ENCODE measurements around the gene TMEM116.

TMEM116 gene

DNA sequence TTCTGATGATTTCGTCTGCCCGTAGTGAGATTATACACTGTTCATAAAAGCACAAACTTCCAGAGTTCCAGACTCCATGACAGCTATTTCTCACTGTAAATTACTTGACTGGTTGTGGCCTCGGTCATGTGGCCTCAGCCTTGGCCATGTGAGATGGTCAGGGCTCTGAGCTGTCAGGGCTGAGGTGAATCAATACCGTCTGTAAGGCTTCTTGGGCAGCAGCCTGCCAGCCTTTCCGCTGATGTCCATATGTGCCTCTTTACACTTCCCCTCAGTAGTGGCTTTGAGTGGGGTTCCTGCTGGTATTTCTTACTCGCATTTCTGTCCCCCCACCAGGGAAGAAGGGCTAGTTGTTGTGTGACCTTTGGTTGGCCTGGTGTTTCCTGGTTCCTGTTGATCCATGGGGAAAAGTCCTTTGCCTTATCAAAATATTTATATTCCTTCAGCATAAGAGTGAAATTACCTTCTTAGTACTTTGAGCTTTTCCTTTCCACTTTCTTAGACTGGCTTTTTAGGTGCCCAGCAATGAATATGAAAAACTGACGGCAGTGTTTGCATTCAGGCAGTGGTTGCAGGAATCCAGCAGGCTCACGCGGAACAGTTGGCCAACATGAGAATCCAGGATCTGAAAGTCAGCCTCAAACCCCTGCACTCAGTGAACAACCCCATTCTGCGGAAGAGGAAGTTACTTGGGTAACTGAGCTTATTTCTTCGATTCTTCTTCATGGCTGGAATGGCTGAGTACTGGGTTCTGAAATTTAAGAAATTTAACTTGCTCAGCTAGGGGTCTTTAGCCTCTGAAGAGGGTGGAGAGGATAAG lies 124.8 kb downstream of the TMEM116 start:
- no peak overlapping the region for H3K4me3 ChIP-seq (ENCODE audit: low read length)
- no peak for DNase-seq (ENCODE audit: low read depth)
- TF ChIP-seq, protein P1, sequence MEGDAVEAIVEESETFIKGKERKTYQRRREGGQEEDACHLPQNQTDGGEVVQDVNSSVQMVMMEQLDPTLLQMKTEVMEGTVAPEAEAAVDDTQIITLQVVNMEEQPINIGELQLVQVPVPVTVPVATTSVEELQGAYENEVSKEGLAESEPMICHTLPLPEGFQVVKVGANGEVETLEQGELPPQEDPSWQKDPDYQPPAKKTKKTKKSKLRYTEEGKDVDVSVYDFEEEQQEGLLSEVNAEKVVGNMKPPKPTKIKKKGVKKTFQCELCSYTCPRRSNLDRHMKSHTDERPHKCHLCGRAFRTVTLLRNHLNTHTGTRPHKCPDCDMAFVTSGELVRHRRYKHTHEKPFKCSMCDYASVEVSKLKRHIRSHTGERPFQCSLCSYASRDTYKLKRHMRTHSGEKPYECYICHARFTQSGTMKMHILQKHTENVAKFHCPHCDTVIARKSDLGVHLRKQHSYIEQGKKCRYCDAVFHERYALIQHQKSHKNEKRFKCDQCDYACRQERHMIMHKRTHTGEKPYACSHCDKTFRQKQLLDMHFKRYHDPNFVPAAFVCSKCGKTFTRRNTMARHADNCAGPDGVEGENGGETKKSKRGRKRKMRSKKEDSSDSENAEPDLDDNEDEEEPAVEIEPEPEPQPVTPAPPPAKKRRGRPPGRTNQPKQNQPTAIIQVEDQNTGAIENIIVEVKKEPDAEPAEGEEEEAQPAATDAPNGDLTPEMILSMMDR (conservative IDR thresholded peaks at IDR 0.05; ENCODE audit: low read depth, low read length) = no peak

DNA sequence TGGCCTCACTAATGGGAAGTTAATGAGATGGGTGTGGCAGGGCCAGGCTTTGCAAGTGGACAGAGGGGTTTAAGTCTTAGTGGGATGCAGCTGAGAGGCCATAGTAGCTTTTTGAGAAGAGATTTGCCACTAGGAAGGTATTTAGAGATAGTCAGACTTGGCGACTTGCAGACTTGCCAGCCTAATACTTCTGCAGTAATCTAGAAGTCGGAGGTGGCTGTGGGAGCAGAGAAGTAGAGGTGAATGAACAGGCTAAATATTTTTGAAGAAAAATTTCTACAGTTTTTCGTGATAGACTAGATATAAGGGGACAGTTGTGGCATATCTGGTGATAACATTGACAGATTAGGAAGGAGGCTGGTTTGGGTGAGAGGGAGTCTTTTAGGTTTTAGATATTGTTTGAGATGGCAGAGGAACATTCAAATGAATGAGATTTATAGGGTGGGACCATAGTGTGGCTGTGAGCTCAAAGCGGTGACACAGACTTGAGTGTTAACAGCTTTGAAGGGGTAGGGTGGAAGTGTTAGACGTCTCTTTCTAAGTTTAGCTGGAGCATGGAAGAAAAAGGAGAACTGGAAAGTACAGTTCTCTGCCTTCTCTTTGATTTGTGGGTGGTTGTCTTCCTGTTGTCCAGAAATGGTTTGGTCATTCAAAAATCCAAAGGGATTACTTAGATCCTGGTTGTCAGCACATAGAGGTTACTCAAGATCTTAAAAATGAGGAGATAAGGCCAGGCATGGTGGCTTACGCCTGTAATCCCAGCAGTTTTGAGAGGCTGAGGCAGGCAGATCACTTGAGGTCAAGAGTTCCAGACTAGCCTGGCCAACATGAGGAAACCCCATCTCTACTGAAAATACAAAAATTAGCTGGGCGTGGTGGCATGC lies 126.1 kb downstream of the TMEM116 start:
- no peak for DNase-seq (ENCODE audit: low read depth)
- H3K4me3 ChIP-seq (ENCODE audit: low read length) = no peak overlapping the region
- TF ChIP-seq, protein P1 (conservative IDR thresholded peaks at IDR 0.05; ENCODE audit: low read depth, low read length) = no peak

DNA sequence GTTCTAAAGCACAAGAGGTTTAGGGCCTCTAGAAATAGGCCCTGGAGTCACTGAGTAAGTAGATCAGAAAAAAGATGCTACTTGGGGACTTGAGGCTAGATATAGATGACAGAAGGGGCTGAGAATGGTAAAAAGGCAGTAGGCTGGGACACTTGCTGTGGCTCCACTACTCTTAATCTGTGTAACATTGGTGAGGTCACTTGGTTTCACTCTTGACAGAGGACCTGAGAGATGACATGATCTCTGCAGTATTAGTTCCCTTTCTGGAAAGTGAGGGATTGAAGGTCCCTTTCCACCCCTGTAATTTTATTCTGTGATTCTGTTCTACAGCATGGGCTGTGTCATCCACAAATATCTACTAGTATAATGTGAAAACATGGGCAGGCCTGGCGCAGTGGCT lies 131.2 kb downstream of the TMEM116 start:
- no peak overlapping the region for H3K4me3 ChIP-seq (ENCODE audit: low read length)
- no peak for DNase-seq (ENCODE audit: low read depth)
- TF ChIP-seq, protein P1 (conservative IDR thresholded peaks at IDR 0.05; ENCODE audit: low read depth, low read length) = no peak
